H1 (cell line): ENCODE data around the gene GUCA1A. TPM values are rescaled to one million over a fixed set of nuclear protein-coding genes. Genes with fewer than 3 reads are reported as not detected.

Experiments used
- ASH2L ChIP-seq: fragments of 200-600, 300-600 bp; sonication (generic); IDR thresholded peaks from one replicate; pipeline ENCODE4 v1.7.1; 2017; ENCODE audit warnings: low read length
- CEBPB ChIP-seq: IDR thresholded peaks from 2 replicates; pipeline ENCODE4 v1.6.1; 2012; ENCODE audit warnings: low read depth, low read length
- HDAC2 ChIP-seq, 2 experiments: fragments of 300-600 bp in 1 of 2; sonication (generic) in 1 of 2; IDR thresholded peaks; 2 replicates each; pipeline ENCODE4 v1.6.1; 2011 to 2012; ENCODE audit warnings: low read depth in 2 of 2, low read length in 2 of 2, mild to moderate bottlenecking in 2 of 2, moderate library complexity in 2 of 2, borderline replicate concordance in 1 of 2, inconsistent platforms in 1 of 2
- HDAC6 ChIP-seq: IDR thresholded peaks from one replicate; pipeline ENCODE4 v1.7.1; 2012; ENCODE audit warnings: low read depth, mild to moderate bottlenecking, inconsistent platforms, low read length, moderate library complexity
- JUN ChIP-seq: IDR thresholded peaks from 2 replicates; pipeline ENCODE4 v1.6.1; 2011; ENCODE audit warnings: low read depth, mild to moderate bottlenecking, improper control_type of control experiment, low read length
- PHF8 ChIP-seq: fragments of 200-600 bp; sonication (generic); conservative IDR thresholded peaks from 2 replicates; pipeline ENCODE4 v1.7.1; 2012; ENCODE audit warnings: low read depth, mild to moderate bottlenecking, inconsistent platforms, low read length, moderate library complexity
- POU5F1 ChIP-seq: IDR thresholded peaks from 2 replicates; pipeline ENCODE4 v1.6.1; 2011; ENCODE audit warnings: low read depth, mild to moderate bottlenecking, low read length, moderate library complexity
- RNF2 ChIP-seq: fragments of 200-900, 300-1000 bp; sonication (generic); IDR thresholded peaks from 2 replicates; pipeline ENCODE4 v1.7.1; 2016; ENCODE audit warnings: borderline replicate concordance, low read depth, mild to moderate bottlenecking, antibody characterized with exemption, low read length; ENCODE audit not compliant: poor library complexity, severe bottlenecking; ENCODE audit errors: missing control alignments
- SAP30 ChIP-seq: fragments of 300-600 bp; sonication (generic); IDR thresholded peaks from 2 replicates; pipeline ENCODE4 v1.7.1; 2012; ENCODE audit warnings: low read length, moderate library complexity, mild to moderate bottlenecking, inconsistent platforms; ENCODE audit not compliant: insufficient read depth, insufficient replicate concordance
- SRF ChIP-seq: IDR thresholded peaks from 2 replicates; pipeline ENCODE4 v1.6.1; 2011; ENCODE audit warnings: mild to moderate bottlenecking, low read depth, low read length, moderate library complexity
- TAF1 ChIP-seq: IDR thresholded peaks from 2 replicates; pipeline ENCODE4 v1.6.1; 2011; ENCODE audit warnings: mild to moderate bottlenecking, low read depth, low read length
- TEAD4 ChIP-seq: IDR thresholded peaks from 2 replicates; pipeline ENCODE4 v1.6.1; 2012; ENCODE audit warnings: low read depth, low read length, inconsistent platforms, mixed read lengths
- ZNF274 ChIP-seq: IDR thresholded peaks from 2 replicates; pipeline ENCODE4 v1.7.0; 2012; ENCODE audit warnings: low read length, borderline replicate concordance; ENCODE audit errors: extremely low read depth
- polyA plus RNA-seq, 7 experiments: library from polyadenylated mRNA; depleted of rRNA in 3 of 7; stranded (reverse) in 5 of 7; unstranded in 2 of 7; fragments of >200 nt in 5 of 7; fragments of 200-250 nt in 2 of 7; gene quantifications; 1 replicate in 5 of 7; 2 replicates in 1 of 7; 4 replicates in 1 of 7; pipeline versions ENCODE4 v1.2.1 to v1.2.3, GENCODE V29; 2011 to 2013; ENCODE audit warnings: missing spikeins in 2 of 7, mixed read lengths in 2 of 7
- total RNA-seq: library from RNA; stranded (reverse); fragmentation: NEBNext Ultra II Directional; extraction: Animal tissue kit (Norgen Biotek cat#: 25700); gene quantifications from 2 replicates; pipeline ENCODE4 v1.2.1, GENCODE V29; 2021
- TF ChIP-seq, protein P1 (sequence below): IDR thresholded peaks from 2 replicates; pipeline ENCODE4 v1.6.1; 2012; ENCODE audit warnings: inconsistent platforms

The GUCA1A gene
- total and polyA plus RNA-seq, 2 of the 8 experiments (the other 6 are each of a cell fraction or from before 2014, with no cell fraction given) = 4.6 to 24.6 TPM

DNA sequence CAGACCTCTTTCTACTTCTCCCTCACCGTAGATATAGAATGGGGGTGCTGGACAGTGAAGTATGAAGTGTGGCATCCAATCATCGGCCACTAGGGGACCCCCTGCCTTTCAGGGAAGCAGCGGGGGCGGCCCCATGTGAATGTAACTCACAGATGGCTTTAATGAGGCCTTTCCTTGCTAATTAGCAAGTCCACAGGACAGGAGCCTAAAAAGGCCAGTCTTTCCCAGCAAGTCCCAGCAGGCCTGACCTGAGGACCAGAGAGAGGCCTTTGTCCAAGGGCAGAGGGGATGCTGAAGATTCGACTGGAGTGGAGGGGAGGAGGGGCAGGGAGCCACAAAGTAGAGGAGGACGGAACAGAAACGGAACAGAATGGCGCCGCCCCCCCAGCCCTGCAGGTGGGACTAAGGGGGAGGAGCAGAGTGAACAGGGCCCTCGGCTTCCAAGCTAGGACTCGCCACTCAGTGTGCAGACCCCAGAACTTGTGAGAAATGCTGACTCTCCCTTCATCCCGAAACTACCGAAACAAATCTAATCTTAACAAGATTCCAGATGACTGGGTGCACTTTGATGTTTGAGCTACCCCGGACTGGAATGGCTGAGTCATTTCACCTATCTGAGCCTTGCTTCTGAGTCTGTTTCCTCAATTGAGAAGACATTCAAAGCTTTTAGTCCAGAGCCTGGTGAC lies 36.5 kb upstream of the GUCA1A start (continued):
- no peak for TF ChIP-seq SAP30
- no peak for TF ChIP-seq PHF8
- TF ChIP-seq TEAD4 = no peak
- TF ChIP-seq RNF2 = no peak
- TF ChIP-seq CEBPB = no peak
- TF ChIP-seq, protein P1, sequence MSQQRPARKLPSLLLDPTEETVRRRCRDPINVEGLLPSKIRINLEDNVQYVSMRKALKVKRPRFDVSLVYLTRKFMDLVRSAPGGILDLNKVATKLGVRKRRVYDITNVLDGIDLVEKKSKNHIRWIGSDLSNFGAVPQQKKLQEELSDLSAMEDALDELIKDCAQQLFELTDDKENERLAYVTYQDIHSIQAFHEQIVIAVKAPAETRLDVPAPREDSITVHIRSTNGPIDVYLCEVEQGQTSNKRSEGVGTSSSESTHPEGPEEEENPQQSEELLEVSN = no peak
- peak; percentile 28; the same call in 1 of the 2 replicates for TF ChIP-seq TAF1
- TF ChIP-seq HDAC2 (IDR thresholded peaks at IDR 0.05; ENCODE audit: borderline replicate concordance in 1 of 2, low read depth in 2 of 2, low read length in 2 of 2) = peak; percentile 94 to 96; a peak in 2 of 4 replicates
- peak; percentile 65 for TF ChIP-seq ASH2L
- no peak for TF ChIP-seq HDAC6
- TF ChIP-seq JUN = no peak
- no peak for TF ChIP-seq ZNF274
- TF ChIP-seq POU5F1 = no peak
- no peak; the same call in 1 of the 2 replicates for TF ChIP-seq SRF
